ENCODE results near the gene GPANK1.

GPANK1 gene

GRCh38 chr6:31642798-31643570 lies 21.8 kb downstream of the GPANK1 start:
- no peak for DNase-seq (ENCODE audit: low spot score)

GRCh38 chr6:31641370-31641769 lies 23.4 kb downstream of the GPANK1 start:
- DNase-seq (ENCODE audit: low spot score), result no peak
- TF ChIP-seq CTCF (IDR thresholded peaks at IDR 0.05; ENCODE audit: extremely low read depth, missing control alignments), result no peak

More at GRCh38 chr6:31642798-31643570, 21.8 kb downstream of the GPANK1 start:
- no peak for TF ChIP-seq CTCF (IDR thresholded peaks at IDR 0.05; ENCODE audit: extremely low read depth, missing control alignments)

- TF ChIP-seq CTCF (IDR thresholded peaks at IDR 0.05; ENCODE audit: extremely low read depth, missing control alignments), result no peak
- DNase-seq (ENCODE audit: low spot score), result no peak
These were observed 24.2 kb downstream of the GPANK1 start for GRCh38 chr6:31640612-31641011.

DNA sequence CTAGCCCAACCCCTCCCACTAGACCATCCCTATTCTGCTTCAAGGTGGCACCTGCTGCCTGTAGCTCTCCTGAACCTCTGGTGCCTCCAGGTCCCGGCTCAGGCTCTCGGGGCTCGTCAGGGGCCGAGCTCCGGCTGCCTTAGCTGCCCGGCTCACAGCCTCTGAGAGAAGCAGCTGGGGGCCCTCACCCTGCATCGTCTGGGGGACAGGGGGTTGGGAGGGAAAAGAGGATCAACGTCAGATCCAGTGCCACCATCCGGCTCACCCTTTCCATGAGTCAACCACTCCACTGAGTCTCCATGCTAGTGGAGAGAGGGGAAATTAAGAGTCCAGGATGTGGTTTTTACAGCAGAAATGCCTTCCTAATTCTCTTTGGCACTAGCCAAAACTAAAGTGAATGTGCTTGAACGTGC lies 25.3 kb downstream of the GPANK1 start:
- DNase-seq (ENCODE audit: low spot score), result no peak
- TF ChIP-seq CTCF (IDR thresholded peaks at IDR 0.05; ENCODE audit: extremely low read depth, missing control alignments), result no peak

GRCh38 chr6:31639043-31639442 lies 25.8 kb downstream of the GPANK1 start:
- TF ChIP-seq CTCF (IDR thresholded peaks at IDR 0.05; ENCODE audit: extremely low read depth, missing control alignments), result no peak
- no peak for DNase-seq (ENCODE audit: low spot score)

- no peak for TF ChIP-seq CTCF (IDR thresholded peaks at IDR 0.05; ENCODE audit: extremely low read depth, missing control alignments)
- no peak for DNase-seq (ENCODE audit: low spot score)
These were observed 27.9 kb downstream of the GPANK1 start for GRCh38 chr6:31636698-31637596.

Measured in GM20000 (cell line).